DMS79 treated with DMSO at 0.1 percent for 48 hours (cell line): ENCODE results near the gene CTNND2.

Experiments used
- DNase-seq: peaks from one replicate; lab custom pipeline; 2025; lab: John Stamatoyannopoulos, UW

The CTNND2 gene

DNA sequence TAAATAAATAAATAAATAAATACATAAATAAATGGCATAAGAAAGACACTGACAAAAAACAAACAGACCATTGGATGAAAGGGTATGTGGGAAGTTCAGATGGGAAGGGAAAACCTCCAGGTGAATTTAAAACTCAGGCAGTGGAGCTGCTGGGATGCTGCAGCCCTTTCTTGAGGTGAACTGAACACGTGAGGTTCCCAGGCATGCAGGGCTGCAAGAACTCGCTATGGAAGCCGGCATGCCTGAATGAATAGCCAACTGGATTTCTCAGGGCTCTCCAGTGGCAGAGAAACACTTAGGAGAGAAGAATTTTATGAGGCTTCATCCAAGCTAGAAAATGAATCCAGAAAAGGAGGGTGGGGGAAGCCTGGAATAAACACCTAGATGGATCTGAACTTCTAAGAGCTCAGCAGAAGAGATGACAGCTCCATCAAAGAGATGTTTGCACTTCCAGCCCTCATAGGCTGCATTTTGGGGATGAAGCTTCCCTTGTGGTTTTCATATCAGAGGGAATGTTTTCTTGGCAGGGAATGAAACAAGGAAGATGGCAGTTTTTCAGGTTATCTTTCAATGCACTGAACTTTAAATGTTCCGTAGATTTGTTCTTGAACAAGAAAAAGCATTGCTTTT lies 919.0 kb downstream of the CTNND2 start:
- DNase-seq, result no peak

DNA sequence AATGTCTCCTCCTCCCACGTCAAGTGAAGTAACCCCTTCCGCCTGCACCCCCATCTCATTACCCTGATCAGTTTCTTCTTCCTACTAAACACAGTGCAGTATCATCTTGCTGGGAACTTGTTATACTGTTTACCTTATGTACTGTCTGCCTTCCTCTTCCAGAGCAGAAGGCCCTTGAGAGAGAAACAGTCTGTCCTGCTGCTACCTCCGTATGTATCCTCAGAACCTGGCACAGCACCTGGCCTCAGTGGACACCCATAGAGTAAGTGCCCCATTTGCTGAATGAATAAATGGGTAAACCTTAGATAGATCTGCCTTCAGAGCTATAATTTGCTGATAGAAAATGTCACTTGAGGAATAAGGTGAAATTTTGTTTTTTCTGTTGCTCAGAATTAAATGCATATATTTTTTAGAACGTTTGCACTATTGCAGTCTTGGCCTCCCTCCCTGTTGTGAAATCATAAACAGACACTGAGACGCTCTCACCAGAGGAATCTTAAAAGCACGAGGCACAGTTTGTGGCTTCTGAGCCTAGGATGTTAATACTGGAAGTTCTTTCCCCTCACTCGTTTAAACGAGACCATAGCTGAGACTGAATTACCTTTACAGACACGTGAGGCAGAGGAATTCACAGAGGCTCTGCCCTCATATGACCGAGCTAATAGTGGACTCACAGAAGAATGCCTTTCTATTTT lies 920.1 kb downstream of the CTNND2 start:
- DNase-seq, result no peak

DNA sequence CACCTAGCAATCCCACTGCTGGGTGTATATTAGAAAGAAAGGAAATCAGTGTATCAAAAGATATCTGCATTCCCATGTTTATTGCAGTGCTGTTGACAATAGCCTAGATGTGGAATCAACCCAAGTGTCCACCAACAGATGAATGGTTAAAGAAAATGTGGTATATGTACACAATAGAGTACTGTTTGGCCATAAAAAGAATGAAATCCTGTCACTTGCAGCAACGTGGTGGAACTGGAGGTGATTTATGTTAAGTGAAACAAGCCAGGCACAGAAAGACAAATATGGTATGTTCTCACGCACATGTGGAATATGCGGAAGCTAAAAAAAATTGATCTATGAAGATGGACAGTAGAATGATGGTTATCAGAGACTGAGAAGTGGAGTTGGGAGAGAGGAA lies 921.6 kb downstream of the CTNND2 start:
- no peak for DNase-seq

DNA sequence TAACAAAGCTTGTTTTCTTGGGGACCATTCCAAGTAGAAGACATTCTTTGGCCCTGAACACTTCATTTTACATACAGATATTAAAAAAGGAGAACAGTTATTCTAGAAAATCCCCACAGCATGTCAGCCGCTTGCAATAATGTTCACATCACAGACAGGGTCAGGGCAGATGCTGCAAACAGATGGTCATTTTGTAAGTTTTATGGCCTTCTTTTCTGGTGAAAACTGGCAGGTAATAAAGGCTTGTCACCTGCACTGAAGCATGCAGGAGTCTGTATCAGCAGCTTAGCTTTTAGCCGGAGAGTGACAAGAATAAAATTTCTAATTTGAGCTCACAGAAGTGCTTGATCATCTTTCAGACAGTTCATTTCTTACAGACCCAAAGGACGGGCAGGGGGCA lies 922.3 kb downstream of the CTNND2 start:
- no peak for DNase-seq

DNA sequence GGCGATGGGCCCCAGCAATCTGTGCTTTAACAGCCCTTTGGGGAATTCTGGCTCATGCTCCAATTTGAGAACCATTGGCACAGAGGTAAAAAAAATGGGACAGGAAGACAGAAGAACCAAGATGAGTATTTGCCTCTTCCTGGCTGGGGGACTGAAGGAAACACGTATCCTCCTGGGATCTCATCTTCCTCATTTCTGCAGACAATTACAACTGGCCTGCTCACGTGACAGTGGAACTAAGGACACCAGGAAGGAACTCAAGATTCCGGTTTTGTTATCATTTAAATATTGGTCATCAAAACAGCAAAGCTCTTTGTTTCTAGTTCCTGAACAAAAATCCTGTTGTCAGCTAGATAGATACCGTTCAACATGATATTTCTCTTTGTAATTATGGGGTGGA lies 927.2 kb downstream of the CTNND2 start:
- DNase-seq, result no peak

DNA sequence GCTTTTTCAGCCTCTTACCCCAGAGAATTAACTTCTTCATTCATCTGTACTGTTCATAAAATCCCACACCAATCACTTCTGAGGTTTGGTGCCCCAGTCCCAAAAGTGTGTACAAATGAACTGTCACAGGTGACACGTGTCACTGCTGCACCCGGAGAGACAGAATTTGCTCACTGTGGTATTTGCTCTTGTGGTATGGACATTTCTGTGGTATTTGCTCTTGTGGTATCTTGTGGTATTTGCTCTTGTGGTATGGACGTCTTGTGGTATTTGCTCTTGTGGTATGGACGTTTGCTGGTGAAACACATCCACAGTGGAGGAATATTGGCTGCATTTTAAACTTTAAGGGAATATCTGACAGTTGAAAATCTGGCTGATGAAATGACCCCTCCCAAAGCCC lies 928.3 kb downstream of the CTNND2 start:
- no peak for DNase-seq

DNA sequence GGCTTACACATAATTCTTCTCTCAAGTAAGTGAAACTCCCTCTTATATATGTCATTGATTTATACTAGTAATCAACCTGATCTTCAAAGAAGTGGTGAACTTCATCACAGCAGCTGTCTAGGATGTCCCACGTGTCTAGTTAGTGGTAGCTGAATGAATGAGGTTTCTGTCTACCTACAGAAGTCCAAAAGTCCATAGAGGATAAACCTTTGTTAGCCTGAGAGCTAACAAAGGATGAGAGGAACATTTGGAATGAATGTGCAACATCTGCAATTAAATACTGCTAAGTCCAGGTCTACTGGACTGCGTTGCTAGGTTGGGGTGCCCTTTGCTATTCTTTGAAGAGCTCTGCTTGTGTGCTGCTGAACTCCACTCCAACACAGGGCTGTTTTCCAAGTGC lies 929.4 kb downstream of the CTNND2 start:
- DNase-seq, result no peak

DNA sequence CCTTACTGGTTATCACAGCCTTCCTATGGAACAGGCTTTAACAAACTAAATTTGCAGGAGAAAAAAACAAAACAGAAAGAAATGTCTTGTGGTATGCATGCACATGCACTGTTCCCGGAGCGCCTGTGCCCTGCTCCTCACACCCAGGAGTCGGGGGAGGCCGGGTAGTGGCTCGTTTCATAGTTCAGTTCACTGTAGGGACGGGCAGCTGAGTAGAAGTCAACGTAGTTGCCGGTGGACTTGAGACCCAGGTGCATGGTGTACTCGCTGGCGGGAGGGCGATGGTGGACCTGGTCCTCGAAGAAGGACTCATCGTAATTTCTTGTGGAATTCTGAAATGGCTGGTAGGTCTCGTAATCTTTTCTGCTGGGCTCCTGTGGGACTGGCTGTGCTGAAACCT lies 930.9 kb downstream of the CTNND2 start:
- no peak for DNase-seq

DNA sequence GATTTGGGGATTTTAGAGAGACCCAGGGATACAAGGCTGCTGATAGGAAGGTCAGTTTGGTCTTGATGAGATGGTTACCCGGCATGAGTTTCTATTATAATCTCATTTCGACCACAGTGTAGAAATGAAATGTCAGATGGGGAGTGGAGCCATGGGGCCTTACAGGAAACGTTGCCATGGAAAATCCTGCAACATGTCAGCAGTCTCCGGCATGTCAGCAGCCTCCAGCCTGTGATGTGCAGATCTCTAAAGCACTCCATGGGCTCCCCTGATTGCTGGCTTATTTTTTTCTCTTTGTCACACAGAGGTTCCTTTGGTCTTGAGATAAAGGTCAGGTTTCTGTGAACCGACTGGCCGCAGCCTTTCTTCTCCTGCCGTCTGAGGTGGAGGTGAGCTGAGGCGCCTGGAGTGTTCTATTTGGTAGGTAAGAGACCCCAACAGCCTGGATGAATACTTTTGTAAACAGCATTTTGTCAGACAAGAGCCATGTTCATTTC lies 934.5 kb downstream of the CTNND2 start:
- DNase-seq, result no peak

DNA sequence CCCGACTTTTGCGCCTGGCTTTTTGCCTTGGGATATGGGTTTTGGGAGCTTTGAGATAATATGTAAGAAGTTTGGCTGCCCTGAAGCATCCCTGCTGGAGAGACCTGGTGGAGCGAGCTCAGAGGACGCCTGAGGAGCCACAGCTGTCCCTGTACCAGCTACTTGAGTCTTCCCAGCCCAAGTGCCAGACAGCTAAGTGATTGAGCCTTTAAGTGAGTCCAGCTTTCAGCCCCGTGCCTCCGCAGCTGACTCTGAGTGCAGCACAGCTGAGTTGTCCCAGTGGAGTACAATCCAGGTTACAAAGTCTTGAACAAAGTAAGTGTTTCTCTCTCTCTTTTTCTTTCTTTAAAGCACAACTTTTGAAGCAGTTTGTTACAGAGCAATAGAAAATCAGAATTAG lies 939.4 kb downstream of the CTNND2 start:
- DNase-seq, result no peak

DNA sequence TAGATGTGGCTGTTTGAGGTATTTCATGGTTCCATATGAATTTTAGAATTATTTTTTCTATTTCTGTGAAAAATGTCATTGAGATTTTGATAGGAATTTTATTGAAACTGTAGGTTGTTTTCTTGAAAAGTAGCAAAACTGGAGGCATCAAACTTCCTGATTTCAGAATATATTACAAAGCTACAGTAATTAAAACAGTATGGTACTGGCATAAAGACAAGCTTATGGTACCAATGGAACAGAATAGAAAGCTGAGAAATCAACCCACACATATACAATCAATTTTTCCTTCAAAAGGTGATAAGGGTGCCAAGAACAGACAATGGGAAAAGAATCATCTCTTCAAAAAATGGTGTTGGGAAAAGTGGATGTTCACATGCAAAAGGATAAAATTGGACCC lies 945.5 kb downstream of the CTNND2 start:
- DNase-seq, result no peak

DNA sequence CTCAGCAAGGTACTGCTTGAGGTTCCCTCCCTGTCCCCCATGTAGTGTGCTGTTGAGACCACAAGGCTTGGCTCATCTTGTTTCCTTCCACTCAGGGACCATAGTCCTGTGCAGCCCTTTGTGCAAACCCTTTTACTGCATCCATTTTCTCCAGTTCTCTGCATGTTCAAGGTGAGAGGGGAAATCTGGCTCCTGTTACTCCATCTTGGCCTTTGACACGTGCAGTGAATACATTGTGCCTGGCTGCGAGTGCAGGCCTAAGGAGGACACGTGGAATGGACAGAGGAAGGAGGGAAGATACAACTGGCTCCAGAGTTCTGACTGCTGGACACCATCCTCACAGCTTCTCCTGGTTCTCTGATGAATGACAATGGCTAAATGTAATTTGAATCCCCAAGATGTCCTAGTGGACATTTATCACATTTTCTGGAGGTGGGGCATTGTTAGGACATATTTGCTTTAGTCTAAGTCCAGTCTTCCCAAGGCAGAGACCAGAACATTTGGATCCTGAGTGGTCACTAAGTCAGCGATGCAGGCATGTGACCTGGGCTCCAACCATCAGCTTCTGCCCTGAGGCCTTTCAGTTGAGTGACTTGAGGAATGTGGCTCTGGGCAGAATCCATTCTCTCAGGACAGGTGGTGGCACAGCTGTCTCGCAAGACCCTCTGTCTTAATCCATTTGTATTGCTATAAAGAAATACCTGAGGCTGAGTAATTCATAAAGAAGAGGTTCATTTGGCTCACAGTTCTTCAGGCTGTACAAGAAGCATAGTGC lies 954.2 kb downstream of the CTNND2 start:
- no peak for DNase-seq

DNA sequence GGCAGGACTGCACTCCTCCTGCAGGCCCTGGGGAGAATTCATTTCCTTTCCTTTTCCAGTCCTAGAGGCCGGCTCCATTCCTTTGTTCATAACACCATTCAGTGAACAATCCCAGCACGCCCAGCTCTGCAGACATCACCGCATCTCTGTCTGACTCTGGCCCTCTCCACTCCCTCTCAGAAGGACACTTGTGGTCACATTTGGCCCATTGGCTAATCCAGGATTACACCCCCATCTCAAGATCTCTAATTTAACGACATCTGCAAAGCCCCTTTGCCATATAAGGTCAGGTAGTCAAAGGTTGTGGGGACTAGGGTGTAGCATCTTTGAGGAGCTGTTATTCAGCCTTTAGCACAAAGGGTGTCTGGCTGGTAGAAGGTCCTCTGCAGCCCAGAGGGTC lies 958.2 kb downstream of the CTNND2 start:
- DNase-seq, result no peak

DNA sequence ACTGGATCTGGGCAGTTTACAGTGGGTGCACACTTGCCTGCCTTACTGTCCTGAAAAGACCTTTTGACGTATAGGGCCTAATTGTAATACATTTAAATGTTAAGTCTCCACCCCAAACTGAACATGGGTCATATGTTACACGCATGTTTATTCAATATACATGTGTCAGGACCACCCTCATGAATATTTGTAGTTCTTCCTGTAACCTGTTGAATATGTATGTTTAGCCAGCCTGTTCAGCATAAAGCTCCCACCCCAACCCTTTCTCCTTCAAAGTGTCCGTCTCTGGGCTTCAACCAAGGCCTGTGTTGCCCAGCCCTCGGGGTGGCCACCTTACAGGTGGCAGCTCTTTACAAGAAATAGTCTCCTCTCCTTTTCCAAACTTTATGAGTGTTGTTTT lies 962.3 kb downstream of the CTNND2 start:
- no peak for DNase-seq

DNA sequence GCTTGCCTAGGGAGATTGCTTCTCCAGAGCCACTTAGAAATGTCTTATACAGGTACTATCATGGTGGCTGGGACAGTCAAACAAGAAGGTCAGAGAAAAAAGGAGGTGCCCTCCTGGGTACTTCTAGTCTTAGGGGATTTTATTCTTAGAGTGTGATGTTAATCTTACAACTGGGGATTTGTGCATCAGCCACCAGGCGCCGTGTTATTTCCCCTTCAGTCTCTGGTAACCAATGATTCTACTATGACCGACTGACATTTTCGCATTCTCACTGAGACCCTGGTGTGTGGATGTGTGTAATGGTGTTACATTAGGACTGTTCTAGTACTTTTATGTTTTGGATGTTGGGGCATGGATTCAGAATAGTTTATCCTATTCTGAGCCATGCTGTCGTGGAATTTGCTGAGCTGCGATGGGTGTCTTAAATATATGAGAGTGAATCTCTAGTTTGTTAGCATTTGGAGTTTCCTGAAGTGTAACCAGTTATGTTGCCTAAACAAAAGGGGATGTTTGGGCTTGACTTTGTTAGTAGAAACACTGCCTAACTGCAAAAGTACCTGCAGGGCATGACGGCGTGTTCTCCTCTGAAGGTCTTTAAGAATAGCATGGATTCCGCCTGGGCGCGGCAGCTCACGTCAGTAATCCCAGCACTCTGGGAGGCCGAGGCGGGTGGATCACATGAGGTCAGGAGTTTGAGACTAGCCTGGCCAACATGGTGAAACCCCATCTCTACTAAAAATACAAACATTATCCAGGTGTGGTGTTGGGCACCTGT lies 968.0 kb downstream of the CTNND2 start:
- no peak for DNase-seq

DNA sequence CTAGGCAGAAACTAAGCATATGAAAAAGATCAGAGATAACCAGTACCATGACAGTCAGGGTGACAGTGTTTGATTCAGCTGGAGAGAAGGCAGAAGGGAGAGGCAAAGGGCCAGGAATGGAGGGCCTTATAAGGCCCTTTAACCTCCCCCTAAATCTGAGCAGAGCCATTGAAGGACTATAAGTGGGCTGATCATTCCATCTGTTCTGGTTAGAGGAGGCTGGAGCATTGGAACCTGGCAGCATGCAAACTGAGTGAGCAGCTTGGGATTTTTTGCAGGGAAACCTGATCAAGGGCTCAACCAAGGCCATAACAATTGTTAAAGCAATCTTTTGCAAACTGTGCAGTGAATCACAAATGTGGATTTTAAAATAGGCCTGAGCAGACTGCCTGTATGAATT lies 968.7 kb downstream of the CTNND2 start:
- no peak for DNase-seq

DNA sequence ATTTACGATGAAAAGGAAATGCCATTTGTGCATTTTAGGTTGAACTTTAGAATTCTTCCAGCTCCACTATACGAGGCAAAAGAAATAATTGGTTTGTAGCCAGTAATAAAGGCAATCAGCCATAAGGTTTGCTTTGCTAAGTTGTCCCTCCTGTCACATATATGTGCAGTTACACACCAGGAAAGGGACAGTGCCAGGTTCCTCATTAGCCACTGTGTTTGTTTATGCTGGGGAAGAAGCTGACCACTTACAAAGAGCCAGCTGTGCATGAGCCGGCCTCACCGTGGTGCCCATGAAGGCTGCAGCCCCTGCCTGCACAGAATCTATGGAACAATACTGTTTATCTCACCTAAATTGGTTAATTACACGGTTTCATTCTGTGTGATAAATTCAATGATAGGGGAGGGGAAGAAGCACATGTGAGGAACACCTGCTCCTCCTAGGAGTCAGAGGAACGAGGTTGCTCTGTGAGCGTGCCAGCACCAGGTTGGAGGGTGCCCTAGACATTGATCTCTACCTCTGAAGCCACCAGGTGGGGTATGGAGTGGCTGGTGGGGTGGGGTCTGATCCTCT lies 969.4 kb downstream of the CTNND2 start:
- DNase-seq, result no peak

DNA sequence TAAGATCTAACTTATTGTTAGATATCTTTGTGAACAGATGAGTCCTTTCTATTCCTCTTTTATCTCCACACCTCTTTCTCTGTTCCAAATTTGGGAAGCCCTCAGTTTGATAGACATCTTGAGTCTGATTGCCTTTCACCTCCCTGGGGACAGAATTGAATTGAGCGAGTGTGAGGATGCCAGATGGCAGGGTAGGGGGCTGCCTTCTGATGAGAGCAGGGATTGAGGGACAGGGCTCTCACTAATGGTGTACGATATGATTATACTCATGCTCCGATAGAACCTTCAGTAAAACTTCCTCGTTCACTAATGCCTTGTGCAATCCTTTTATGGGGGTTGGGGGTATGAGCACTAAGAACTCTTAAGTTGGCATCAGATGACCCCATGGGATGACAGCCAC lies 971.1 kb downstream of the CTNND2 start:
- no peak for DNase-seq

DNA sequence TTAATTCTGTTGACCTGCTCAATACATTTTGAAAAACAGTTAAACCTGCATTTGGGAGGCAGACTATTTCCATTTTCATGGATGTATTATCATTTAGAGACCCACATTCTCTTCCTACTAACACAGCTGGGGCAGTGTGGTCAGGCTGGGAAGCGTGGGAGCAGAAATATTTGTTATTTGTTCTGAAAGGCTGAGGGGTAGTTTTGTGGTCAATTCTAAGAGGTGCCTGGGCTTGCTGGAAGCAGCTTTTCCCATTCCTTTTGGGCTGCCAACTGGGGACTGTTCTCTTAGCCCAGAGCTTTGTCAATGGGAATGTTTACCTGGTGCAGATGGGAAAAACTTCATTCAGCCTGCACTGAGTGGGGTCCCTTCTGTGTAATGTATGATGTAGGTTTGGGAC lies 971.8 kb downstream of the CTNND2 start:
- DNase-seq, result no peak

DNA sequence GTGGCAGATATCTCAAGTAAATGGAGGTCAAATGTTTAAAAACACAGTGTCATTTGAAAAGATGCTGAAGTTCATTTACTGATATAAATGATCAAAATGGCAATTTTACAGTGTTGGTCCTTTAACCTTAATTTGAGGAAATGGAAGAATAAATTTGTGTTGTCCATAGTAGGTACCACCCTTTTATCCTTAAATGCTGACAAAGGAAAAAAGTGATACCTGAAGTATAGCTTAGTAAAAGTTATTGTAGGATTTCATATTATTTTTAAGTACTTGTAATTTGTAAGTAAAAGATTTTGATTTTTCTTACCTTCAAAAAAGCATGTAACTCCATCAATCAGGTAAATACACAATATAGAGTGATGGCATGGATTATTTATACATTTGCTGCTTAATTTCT lies 976.6 kb downstream of the CTNND2 start:
- DNase-seq, result no peak

DNA sequence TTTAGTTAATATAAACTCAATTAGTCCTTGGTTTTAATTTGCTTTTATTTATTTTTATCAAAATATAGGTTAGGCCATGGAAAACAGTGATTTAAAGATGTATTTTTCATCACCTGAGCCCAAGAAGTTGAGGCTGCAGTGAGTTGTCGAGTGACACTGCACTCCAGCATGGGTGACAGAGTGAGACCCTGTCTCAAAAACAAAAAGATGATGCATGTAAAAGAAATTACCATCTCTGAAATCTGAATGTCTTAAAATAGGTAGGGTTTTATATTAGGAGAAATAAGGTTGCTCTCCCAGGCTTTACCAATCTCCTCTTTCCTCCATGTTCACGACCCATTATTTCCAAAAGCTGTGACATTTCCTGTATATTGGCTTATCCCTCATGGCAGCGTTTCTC lies 980.9 kb downstream of the CTNND2 start:
- DNase-seq, result no peak
